Activated gamma-delta T cell (primary cell): ENCODE measurements around the gene RAB28.
"Not testable (repeated sequence)": the region's sequence is repeated elsewhere in the genome, so short reads cannot be mapped to it uniquely, and the experiment has no call there.

Experiments
- DNase-seq: peaks from one replicate; lab custom pipeline; 2025; lab: John Stamatoyannopoulos, UW

Gene RAB28

DNA sequence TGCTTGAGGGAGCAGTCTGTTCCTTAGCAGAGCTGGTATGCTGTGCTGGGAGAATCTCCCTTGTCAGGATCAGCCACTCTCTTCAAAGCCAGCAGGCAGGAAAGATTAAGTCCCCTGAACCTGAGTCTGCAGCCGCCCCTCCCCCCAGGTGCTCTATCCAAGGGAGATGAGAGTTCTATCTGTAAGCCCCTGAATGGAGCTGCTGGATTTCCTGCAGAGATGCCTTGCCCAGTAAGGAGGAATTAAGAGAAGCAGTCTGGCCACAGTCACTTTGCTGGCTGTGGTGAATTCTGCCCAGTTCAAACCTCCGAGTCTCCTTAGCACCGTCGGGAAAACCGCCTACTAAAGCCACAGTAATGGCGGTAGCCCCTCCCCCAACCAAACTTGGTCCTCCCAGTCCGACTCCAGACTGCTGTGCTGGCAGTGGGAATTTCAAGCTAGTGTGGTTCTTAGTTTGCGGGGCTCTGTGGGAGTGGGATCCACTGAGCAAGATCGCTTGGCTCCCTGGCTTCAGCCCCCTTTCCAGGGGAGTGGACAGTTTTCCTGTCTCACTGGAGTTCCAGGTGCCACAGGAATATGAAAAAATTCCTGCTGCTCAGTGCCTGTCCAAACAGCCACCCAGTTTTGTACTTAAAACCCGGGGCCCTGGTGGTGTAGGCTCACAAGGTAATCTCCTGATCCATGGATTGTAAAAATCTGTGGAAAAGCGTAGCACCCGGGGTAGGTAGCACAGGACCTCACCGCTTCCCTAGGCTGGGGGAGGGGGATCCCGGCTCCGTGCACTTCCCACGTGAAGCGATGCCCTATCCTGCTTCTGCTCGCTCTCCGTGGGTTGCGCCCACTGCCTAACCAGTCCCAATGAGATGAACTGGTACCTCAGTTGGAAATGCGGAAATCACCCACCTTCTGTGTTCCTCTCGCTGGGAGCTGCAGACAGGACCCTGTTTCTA lies 38.0 kb downstream of the RAB28 start:
- DNase-seq = no peak

DNA sequence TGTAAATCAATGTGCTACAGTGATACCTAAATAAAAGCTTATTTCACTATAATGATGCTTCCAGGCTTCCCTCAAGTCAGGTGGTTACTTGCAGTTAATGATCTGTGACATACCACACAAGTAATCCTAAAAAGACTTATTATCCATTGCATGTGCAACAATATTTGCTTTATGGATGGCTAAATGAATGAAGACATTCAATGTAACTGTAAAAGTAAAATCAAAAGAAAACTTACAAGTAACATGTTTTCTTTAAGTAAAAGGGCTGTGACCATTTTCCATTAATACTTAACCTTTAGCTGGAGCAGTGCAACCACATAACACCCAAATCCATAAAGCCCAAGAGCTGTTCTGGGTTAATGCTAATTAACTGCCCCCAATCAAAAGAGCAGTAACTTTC lies 42.6 kb downstream of the RAB28 start:
- no peak for DNase-seq

DNA sequence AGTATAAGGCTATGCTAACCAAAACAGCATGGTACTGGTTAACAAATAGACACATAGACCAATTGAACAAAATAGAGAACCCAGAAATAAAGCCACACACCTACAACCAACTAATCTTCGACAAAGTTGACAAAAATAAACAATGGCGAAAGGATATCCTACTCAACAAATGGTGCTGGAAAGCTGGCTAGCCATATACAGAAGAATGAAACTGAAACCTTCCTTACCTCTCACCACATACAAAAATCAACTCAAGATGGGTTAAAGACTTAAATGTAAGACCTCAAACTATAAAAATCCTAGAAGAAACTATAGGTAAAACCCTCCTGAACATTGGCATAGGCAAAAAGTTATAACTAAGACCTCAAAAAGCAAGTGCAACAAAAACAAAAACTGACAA lies 47.2 kb downstream of the RAB28 start:
- DNase-seq = no peak

DNA sequence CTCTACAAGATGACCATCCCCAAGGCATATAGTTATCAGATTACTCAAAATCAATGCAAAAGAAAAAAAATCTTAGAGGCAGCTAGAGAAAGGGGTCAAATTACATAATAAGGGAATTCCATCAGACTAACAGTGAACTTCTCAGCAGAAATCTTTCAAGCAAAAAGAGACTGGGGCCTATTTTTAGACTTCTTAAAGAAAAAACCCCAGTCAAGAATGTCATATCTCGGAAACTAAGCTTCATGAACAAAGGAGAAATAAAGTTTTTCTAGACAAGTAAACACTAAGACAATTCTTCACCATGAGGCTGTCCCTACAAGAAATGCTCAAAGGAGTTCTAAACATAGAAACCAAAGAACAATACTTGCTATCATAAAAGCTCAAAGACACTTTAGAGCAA lies 51.7 kb downstream of the RAB28 start:
- DNase-seq = no peak

DNA sequence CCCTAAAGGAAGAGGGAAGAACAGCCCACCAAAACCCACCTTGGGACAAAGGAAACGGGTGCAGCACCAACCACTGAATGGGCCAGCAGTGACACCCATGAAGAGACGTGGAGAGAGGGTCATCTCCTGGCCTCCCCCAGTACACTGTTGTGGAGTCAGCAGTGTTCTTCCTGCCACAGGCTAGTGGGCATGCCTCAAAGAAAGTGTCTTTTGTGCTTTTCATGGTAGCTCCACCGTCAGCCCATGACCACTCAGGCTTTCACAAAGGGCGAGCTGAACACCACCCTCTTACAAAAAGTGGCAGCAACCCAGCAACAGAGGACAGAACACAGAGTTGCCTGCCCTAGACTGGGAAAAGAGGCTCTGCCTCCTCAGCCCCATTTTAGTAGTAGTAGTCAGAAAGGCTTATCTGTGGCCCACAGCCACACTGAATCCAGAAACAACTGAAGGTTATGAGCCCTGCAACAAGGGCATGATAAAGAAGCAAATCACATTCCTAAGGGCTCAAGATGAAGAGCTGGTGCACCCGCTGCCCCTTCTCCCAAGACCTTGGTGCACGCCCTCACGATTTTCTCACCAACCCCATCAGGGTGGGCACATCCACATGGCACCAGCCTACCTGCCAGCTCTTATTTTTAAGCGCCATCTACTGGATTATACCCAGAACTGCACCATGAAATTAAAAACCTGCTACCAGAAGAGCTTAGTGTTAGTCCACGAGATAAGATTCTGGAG lies 53.1 kb downstream of the RAB28 start:
- DNase-seq = no peak

DNA sequence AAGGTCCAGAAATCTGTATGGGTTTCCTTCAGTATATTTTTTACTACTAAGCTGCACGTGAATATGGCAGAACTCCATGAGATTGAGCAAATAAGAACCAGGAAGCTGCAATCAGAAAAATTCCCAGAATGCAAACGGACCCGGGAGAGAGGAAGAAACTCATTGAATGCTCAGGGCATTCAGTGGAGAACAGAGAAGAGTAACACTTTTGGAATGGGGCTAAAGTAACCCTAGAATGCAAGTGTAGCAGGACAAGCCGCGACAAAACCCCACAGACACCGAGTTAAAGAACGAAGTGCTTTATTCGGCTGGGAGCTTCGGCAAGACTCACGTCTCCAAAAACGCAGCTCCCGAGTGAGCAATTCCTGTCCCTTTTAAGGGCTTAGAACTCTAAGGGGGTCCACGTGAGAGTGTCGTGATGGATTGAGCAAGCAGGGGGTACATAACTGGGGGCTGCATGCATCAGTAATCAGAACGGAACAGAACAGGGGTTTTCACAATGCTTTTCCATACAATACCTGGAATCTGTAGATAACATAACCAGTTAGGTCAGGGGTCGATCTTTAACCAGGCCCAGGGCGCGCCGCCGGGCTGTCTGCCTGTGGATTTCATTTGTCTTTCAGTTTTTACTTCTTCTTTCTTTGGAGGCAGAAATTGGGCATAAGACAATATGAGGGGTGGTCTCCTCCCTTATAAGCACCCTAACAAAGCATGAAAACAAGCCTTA lies 56.4 kb downstream of the RAB28 start:
- no peak for DNase-seq

DNA sequence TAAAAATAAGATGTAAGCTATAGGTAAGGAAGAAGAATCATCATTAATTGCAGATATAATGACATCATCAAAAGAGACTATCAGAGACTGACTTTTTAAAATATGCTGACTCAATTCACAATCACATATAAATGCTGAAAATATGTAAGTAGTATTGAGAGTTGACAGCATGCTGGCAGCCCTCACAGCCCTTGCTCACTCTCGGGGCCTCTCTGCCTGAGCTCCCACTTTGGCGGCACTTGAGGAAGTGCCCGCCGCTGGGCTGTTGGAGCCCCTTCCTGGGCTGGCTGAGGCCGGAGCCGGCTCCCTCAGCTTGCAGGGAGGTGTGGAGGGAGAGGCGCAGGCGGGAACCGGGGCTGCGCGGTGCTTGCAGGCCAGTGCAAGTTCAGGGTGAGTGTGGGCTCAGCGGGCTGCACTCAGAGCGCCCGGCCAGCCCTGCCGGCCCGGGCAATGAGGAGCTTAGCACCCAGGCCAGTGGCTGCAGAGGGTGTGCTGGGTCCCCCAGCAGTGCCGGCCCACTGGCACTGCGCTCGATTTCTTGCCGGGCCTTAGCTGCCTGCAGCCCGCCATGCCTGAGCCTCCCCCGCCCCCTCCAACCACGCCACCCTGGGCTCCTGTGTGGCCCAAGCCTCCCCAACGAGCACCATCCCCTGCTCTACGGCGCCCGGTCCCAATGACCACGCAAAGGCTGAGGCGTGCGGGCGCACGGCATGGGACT lies 68.9 kb downstream of the RAB28 start:
- no peak for DNase-seq

DNA sequence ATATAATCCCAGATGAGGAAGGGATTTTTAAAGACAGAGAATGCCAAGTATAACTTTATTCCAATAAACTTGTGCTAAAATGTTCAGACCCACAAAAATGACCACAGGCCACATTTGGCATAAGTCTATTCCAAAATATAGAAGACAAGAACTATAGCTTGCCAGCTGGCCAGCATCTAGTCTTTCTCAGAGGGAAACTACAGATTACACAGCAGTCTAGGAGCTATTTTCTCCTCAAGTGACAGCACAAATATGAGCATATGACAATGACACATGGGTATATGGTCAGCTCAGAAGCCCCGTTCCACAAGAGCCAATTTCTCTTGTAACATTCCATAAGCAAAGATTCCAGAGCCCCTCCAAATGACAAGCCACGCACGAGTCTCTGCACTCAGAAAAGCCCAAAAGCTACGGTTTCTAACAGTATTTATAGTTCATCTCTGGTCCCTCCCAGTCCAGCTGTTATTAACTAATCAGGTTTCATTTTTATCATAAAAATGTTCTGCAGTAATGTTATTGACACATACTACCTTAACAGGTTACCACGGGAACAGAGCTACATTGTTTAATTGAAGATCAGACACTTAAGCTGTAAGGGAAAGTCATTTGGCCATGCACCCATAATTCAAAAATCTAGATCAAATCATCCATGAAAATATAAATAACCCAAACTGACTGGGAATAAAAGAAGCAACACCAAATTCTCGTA lies 70.3 kb downstream of the RAB28 start:
- no peak for DNase-seq

DNA sequence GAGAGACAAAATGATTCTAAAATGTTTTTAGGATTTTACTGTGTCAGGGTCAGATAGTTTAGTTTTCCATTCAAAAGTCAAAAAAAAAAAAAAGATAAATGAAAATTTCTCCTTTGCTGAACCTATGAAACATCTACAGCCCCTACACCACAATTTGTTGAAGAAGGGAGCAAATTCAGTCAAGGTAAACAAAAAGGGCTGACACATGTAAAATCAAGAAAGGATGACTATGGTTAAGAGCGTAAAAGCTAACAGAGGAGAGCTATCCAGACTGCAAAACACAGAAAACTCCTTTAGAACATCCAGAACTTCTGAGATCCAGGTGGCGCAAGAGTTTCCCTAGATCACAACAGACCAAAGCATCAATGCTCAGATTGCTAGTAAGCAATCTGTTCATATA lies 72.2 kb downstream of the RAB28 start:
- DNase-seq = no peak

DNA sequence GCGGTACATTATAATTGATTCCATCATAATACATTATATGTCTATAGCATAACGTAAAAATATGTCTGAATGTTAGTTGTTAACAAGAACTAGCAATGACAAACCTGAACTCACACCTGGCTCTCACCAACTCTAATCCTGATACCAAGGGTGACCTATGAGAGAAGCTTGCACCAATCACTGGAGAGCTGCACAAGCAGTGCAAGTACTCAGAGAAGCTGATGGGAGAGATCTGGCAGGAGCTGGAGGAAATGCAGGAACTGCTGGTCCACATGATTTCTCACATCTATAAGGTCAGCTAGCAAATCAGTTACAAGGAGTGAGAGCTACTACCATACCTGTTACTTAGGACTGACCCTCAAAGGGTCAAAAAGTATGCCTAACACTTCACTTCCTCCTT lies 74.8 kb downstream of the RAB28 start:
- DNase-seq = no peak

DNA sequence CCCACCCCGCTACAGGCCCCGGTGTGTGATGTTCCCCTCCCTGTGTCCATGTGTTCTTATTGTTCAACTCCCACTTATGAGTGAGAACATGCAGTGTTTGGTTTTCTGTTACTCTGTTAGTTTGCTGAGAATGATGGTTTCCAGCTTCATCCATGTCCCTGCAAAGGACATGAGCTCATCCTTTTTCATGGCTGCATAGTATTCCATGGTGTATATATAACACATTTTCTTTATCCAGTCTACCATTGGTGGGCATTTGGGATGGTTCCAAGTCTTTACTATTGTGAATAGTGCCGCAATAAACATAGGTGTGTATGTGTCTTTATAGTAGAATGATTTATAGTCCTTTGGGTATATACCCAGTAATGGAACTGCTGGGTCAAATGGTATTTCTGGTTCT lies 78.0 kb downstream of the RAB28 start:
- not testable (repeated sequence) for DNase-seq

DNA sequence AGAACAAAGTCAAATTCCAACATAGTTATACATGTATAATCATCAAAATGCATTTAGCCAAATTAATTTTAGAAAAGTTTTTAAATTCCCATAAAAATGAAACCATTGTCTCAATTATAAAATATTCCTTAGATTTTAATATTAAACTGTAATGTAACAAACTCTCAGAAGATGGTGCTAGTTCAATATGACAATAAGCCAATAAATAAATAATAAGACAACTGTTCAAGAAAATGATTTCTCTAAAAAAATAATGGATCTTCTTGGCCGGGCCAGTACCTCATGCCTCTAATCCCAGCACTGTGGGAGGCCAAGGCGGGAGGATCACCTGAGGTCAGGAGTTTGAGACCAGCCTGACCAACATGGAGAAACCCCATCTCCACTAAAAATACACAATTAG lies 80.3 kb downstream of the RAB28 start:
- DNase-seq = no peak

DNA sequence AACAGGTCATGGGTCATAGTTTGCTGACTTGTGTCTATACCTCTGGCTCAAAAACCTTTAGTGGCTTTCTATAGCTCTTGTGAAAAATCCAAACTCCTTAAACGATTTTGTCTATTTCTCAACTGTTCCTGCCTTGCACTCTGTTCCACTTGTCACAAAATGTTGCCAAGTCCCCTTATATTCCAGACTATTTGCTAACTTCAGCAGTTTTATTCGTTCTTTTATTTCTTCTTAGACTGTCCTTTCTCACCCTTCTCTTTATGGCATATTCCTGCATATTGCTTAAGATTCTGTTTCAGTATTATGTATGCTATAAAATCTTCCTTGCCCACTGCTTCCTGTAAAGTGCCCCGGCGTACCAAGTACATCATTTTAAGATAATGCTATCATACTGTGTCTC lies 80.8 kb downstream of the RAB28 start:
- no peak for DNase-seq

DNA sequence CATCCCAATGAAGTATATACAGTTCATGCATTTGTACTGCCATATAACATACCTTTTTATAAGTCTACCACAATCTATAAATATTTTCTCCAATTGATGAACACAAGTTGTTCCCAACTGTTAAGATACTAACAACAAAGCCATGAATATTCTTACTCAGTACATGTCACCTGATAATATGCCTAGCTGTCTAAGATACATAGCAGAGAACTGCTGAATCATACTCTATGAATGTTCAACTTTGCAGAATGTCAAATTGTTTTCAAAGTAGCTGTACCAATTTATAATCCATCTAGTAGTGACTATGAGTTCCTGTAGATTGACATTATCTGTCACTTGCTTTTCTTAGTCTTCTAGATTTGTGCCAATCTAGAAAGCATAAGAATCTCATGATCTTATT lies 84.9 kb downstream of the RAB28 start:
- no peak for DNase-seq

DNA sequence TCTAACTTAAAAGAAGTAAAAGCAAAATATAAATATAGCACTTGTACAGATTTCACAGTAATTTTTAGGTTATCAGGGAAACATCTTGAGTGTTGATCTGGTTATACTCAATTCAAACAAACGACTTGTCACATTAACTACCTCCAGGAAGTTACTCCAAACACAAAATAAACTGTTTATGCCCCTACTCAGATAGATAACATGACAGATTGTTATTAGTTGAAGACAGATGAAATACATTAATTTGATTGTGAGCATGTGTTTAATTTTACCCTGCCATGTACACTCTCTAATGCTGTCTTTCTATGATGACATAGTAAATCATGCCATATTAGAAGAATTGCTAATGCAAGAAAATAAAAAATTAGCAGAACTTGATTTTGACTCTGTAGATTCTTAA lies 88.0 kb downstream of the RAB28 start:
- no peak for DNase-seq

DNA sequence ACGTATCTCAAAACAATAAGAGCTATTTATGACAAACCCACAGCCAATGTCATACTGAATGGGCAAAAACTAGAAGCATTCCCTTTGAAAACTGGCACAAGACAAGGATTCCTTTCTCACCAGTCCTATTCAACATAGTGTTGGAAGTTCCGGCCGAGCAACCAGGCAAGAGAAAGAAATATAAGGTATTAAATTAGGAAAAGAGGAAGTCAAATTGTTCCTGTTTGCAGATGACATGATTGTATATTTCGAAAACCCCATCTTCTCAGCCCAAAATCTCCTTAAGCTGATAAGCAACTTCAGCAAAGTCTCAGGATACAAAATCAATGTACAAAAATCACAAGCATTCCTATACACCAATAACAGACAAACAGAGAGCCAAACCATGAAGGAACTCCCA lies 94.2 kb downstream of the RAB28 start:
- DNase-seq = not testable (repeated sequence)

DNA sequence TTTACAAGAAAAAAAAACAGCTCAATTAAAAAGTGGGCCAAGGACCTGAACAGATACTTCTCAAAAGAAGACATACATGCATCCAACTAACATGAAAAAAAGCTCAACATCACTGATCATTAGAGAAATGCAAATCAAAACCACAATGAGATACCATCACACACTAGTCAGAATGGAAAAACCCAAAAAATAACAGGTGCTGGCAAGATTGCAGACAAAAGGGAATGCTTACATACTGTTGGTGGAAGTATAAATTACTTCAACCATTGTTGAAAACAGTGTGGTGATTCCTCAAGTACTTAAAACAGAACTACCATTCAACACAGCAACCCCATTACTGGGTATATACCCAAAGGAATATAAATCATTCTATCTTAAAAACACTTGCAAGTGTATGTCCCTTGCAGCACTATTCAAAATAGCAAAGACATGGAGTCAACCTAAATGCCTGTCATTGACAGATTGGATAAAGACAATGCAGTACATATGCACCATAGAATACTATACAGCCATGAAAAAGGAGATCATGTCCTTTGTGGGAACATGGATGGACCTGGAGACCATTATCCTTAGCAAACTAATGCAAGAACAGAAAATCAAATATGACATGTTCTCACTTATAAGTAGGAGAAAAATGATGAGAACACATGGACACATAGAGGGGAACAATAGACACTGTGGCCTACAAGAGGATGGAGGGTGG lies 97.6 kb downstream of the RAB28 start:
- DNase-seq = no peak

DNA sequence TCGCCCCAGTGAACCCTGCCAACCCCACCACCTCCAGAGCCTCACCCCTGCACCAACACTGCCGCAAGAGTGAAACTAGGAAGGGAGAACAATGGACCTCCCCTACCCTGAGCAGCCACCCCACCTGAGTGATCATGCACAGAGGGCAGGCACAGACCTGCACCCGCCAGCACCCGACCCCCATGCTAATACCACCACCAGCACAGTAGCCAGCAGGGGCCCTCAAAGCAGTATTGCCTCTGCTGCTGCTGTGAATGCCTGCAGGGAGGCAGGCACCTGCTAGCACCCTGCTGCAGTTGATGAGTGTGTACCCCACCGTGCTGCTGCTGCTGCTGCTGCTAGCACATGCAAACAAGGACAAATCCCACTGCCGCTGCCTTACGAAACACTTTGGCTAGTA lies 100.1 kb downstream of the RAB28 start:
- no peak for DNase-seq

DNA sequence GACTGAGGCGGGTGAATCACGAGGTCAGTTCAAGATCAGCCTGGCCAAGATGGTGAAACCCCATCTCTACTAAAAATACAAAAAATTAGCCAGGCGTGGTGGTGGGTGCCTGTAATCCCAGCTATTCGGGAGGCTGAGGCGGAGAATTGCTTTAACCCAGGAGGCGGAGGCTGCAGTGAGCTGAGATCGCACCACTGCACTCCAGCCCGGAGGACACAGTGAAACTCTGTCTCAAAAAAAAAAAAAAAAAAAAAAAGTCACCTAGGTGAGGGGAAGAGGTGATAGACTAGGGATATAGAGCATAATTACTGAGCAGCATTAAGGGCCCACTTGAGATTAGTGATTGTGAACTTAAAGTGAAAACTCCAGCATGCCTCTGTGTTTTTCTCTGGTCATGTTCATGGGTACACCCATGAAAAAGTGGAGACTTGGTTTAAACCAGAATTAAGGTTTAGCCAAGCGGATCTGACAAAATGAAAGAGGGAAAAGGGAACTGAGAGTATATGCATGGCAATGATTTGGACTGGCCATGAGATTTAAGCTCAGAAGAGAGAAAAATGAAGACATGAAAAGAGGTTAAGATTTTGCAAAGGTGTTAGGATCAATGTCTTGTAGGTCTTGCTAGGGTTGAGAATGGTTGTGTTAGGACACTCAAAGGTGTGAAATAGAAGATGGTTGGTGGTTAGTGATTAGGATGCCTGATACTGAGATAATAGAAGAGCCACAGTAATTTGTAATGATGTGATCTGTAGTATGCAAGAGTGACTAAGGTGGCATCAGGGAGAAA lies 105.0 kb downstream of the RAB28 start:
- no peak for DNase-seq

DNA sequence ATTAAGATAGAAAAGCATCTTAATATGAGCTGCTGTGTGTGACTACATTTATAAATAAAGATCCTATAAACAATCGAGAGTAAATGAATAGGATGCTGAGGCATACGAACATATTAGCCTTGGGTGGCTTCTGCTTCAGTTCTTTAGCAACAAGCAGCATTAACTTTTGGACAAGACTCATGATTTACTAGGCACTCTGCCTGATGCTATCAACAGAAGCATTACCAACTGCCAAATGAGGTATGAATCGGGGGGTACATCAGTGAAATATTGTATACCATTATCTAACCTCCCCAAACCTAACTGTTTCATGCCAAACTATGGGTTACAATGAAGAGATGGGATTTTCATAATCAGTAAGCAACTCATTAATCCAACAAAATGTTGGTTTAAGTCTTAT lies 113.1 kb downstream of the RAB28 start:
- DNase-seq = no peak
